ENCODE data around the gene MALRD1.

Gene MALRD1

GRCh38 chr10:19412531-19412930 lies 363.9 kb downstream of the MALRD1 start:
- H3K36me3 ChIP-seq (ENCODE audit: insufficient read depth, low read length): no peaks in the 10 kb centered on the region
- H3K9ac ChIP-seq (ENCODE audit: low read depth, low read length): no peak overlapping the region
- peaks cover 6% of the 10 kb centered on the region; the same call in 1 of the 2 replicates for H3K4me1 ChIP-seq (ENCODE audit: insufficient read depth, low read length)
- no peaks in the 10 kb centered on the region for H3K9me3 ChIP-seq (ENCODE audit: control insufficient read depth, insufficient read depth, low read length)

- no peaks in the 10 kb centered on the region for H3K9me3 ChIP-seq (ENCODE audit: control insufficient read depth, insufficient read depth, low read length)
- H3K9ac ChIP-seq (ENCODE audit: low read depth, low read length): no peak overlapping the region
- H3K4me1 ChIP-seq (ENCODE audit: insufficient read depth, low read length): peaks cover 15% of the 10 kb centered on the region
- H3K36me3 ChIP-seq (ENCODE audit: insufficient read depth, low read length): no peaks in the 10 kb centered on the region
These were observed 367.6 kb downstream of the MALRD1 start for GRCh38 chr10:19416164-19416563.

DNA sequence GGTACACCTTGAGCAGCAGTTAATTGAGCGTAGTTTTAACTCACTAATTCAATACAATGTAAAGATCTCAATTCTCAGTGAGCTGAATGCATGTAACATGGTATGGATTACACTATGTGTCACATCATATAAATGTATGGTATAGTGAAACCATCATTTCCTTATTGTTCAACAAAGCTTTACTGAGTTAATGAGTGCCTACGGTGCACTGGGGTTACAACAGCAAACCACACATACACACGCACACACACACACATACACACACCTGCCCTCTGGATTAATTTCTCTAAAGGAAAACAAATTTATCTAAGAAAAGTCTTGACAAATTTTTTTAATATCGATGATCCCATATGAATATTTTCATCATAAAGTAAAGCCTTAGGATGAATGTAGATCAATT lies 369.1 kb downstream of the MALRD1 start:
- H3K9ac ChIP-seq (ENCODE audit: low read depth, low read length): no peak overlapping the region
- H3K9me3 ChIP-seq (ENCODE audit: control insufficient read depth, insufficient read depth, low read length): no peaks in the 10 kb centered on the region
- H3K36me3 ChIP-seq (ENCODE audit: insufficient read depth, low read length): no peaks in the 10 kb centered on the region
- peaks cover 15% of the 10 kb centered on the region for H3K4me1 ChIP-seq (ENCODE audit: insufficient read depth, low read length)

DNA sequence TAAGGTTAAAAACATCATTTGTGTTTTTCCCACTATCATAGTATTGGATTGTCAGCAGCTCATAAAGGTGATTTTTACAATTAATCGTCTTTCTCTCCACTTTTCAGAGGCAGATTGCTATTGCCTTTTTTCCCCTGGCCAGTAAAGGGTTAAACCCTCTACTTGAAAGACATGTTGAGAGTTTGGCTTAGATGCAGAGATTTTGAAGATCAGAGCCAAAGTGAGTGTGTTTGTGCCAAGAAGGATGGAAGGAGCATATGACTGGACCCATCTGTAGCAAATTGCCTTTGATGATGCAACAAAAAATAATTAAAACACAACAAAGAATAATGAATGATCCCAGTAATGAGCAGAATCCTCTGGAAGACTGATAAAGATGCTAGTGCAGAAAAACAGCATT lies 373.1 kb downstream of the MALRD1 start:
- Histone ChIP-seq H3K9me3 (ENCODE audit: control insufficient read depth, insufficient read depth, low read length) (no peaks in the 10 kb centered on the region), H3K36me3 (ENCODE audit: insufficient read depth, low read length) (no peaks in the 10 kb centered on the region), H3K9ac (ENCODE audit: low read depth, low read length) (no peak overlapping the region), H3K4me1 (ENCODE audit: insufficient read depth, low read length) (peaks cover 17% of the 10 kb centered on the region)

DNA sequence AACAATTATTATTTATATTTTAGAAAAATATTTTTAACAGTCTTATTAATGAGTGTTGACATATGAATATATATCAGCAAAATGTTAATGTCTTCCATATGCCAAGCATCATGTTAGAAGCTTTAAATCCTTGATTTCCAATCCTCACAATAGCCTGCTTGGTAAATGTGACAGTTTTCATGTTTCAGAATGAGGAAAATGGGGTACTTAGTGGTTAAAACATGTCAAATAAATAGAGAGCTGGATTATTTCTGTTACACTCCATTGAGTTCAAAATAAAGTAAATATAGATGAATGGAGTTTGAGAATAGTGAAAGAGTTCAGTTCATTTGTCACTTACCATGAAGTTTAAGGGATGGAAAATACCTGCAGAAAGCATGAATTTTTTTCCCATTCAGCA lies 377.4 kb downstream of the MALRD1 start:
- H3K9me3 ChIP-seq (ENCODE audit: control insufficient read depth, insufficient read depth, low read length): no peaks in the 10 kb centered on the region
- no peaks in the 10 kb centered on the region for H3K36me3 ChIP-seq (ENCODE audit: insufficient read depth, low read length)
- H3K4me1 ChIP-seq (ENCODE audit: insufficient read depth, low read length): peaks cover 8% of the 10 kb centered on the region; the same call in 1 of the 2 replicates

GRCh38 chr10:19431622-19432351 lies 383.2 kb downstream of the MALRD1 start:
- Histone ChIP-seq H3K9ac (ENCODE audit: low read depth, low read length) (no peak overlapping the region), H3K9me3 (ENCODE audit: control insufficient read depth, insufficient read depth, low read length) (no peaks in the 10 kb centered on the region), H3K36me3 (ENCODE audit: insufficient read depth, low read length) (no peaks in the 10 kb centered on the region), H3K4me1 (ENCODE audit: insufficient read depth, low read length) (no peaks in the 10 kb centered on the region)

More for the DNA sequence above, 377.4 kb downstream of the MALRD1 start:
- H3K9ac ChIP-seq (ENCODE audit: low read depth, low read length): no peak overlapping the region

DNA sequence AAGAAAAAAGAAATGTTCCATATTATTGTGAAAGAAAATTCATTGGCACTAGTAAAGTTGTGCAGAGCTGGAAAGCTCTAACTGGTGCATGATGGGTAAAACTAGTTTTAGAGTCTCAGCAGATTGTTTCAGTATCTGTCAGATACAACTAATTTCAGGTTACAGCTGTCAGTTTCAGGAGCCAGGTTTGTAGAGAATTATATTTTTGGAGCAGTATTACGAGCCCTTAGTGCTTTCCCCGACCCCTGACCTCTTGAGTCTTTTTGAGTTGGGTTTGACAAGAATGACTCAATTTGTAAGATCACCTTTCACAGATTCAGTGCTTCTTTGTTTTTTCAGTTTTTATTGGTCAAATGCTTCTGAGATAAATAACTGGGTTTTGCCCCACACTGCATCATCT lies 401.3 kb downstream of the MALRD1 start:
- no peaks in the 10 kb centered on the region for H3K36me3 ChIP-seq (ENCODE audit: insufficient read depth, low read length)
- H3K9me3 ChIP-seq (ENCODE audit: control insufficient read depth, insufficient read depth, low read length): 0 out of 2 replicates have a peak, but pooled peaks cover 3% of the 10 kb centered on the region
- H3K9ac ChIP-seq (ENCODE audit: low read depth, low read length): no peak overlapping the region; the same call in 1 of the 2 replicates
- H3K4me1 ChIP-seq (ENCODE audit: insufficient read depth, low read length): no peaks in the 10 kb centered on the region

- H3K9ac ChIP-seq (ENCODE audit: low read depth, low read length): no peak overlapping the region
- no peaks in the 10 kb centered on the region for H3K4me1 ChIP-seq (ENCODE audit: insufficient read depth, low read length)
- H3K9me3 ChIP-seq (ENCODE audit: control insufficient read depth, insufficient read depth, low read length): 0 out of 2 replicates have a peak, but pooled peaks cover 2% of the 10 kb centered on the region
- H3K36me3 ChIP-seq (ENCODE audit: insufficient read depth, low read length): no peaks in the 10 kb centered on the region
These were observed 402.8 kb downstream of the MALRD1 start for GRCh38 chr10:19451356-19451755.

GRCh38 chr10:19451937-19452336 lies 403.3 kb downstream of the MALRD1 start:
- Histone ChIP-seq H3K36me3 (ENCODE audit: insufficient read depth, low read length) (no peaks in the 10 kb centered on the region), H3K9ac (ENCODE audit: low read depth, low read length) (no peak overlapping the region), H3K9me3 (ENCODE audit: control insufficient read depth, insufficient read depth, low read length) (no peaks in the 10 kb centered on the region), H3K4me1 (ENCODE audit: insufficient read depth, low read length) (no peaks in the 10 kb centered on the region)

- no peaks in the 10 kb centered on the region for H3K9me3 ChIP-seq (ENCODE audit: control insufficient read depth, insufficient read depth, low read length)
- no peaks in the 10 kb centered on the region for H3K36me3 ChIP-seq (ENCODE audit: insufficient read depth, low read length)
- no peaks in the 10 kb centered on the region for H3K4me1 ChIP-seq (ENCODE audit: insufficient read depth, low read length)
- no peak overlapping the region for H3K9ac ChIP-seq (ENCODE audit: low read depth, low read length)
These were observed 405.4 kb downstream of the MALRD1 start for GRCh38 chr10:19453967-19454366.

DNA sequence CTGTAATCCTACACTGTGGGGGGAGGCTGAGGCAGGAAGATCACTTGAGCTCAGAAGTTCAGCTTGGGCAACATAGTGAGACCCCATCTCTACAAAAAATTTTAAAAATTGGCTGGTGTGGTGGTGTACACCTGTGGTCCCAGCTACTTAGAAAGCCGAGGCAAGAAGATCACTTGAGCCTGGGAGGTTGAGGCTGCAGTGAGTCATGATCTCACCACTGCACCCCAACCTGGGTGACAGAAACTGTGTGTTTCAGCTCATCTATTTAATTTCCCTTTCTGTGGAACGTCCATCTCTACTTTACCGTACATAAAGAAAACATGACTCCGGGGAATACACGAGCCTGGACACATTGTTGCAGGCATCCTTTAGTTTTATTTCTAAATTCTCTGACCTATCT lies 413.0 kb downstream of the MALRD1 start:
- Histone ChIP-seq H3K36me3 (ENCODE audit: insufficient read depth, low read length) (no peaks in the 10 kb centered on the region), H3K4me1 (ENCODE audit: insufficient read depth, low read length) (no peaks in the 10 kb centered on the region), H3K9ac (ENCODE audit: low read depth, low read length) (no peak overlapping the region), H3K9me3 (ENCODE audit: control insufficient read depth, insufficient read depth, low read length) (no peaks in the 10 kb centered on the region)

- no peaks in the 10 kb centered on the region for H3K4me1 ChIP-seq (ENCODE audit: insufficient read depth, low read length)
- H3K9ac ChIP-seq (ENCODE audit: low read depth, low read length): no peak overlapping the region
- H3K9me3 ChIP-seq (ENCODE audit: control insufficient read depth, insufficient read depth, low read length): no peaks in the 10 kb centered on the region
- H3K36me3 ChIP-seq (ENCODE audit: insufficient read depth, low read length): no peaks in the 10 kb centered on the region
These were observed 418.1 kb downstream of the MALRD1 start for GRCh38 chr10:19466709-19467108.

DNA sequence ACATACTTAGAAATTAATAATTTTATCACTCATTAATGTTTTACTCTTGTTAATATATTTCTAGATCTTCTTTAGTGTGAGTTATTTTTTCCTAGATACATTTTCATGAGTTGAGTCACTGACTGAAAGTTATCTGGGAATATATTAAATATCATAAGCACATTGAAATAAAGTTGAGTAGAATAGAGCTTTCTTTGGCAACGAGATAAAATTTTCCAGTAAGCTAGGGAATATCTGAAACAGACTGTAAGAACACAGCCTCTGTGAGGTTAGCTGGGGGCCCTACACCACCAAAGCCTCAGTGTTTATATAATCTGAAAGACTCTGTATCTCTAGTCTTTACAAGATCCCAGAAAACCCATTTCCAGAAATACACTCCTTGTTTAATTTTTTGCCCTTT lies 419.8 kb downstream of the MALRD1 start:
- Histone ChIP-seq H3K36me3 (ENCODE audit: insufficient read depth, low read length) (no peaks in the 10 kb centered on the region), H3K9ac (ENCODE audit: low read depth, low read length) (no peak overlapping the region), H3K4me1 (ENCODE audit: insufficient read depth, low read length) (no peaks in the 10 kb centered on the region), H3K9me3 (ENCODE audit: control insufficient read depth, insufficient read depth, low read length) (no peaks in the 10 kb centered on the region)

- no peaks in the 10 kb centered on the region for H3K36me3 ChIP-seq (ENCODE audit: insufficient read depth, low read length)
- no peak overlapping the region for H3K9ac ChIP-seq (ENCODE audit: low read depth, low read length)
- H3K4me1 ChIP-seq (ENCODE audit: insufficient read depth, low read length): no peaks in the 10 kb centered on the region
- no peaks in the 10 kb centered on the region for H3K9me3 ChIP-seq (ENCODE audit: control insufficient read depth, insufficient read depth, low read length)
These were observed 420.9 kb downstream of the MALRD1 start for GRCh38 chr10:19469521-19469920.

DNA sequence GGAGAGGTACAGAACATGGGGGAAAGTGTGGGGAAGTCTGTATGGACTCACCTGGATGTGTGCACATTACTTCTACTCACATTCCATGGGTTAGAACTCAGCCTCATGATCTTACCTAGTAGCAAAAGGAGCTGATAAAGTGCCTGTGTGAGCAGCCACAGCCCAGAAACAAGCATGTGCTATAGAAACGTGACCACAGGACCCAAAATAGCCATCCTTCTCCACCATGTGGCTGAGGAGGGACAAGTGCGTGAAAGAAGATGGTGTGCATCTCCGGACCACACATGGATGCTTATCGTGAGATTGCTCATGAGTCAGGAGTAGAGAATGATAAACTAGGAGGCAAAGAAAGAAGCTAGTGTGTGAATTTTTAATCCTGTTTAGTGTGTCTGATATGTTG lies 431.3 kb downstream of the MALRD1 start:
- Histone ChIP-seq H3K9ac (ENCODE audit: low read depth, low read length) (no peak overlapping the region), H3K9me3 (ENCODE audit: control insufficient read depth, insufficient read depth, low read length) (no peaks in the 10 kb centered on the region), H3K36me3 (ENCODE audit: insufficient read depth, low read length) (no peaks in the 10 kb centered on the region), H3K4me1 (ENCODE audit: insufficient read depth, low read length) (no peaks in the 10 kb centered on the region)

All from ES-I3 (cell line).